Stimulated activated CD4-positive, alpha-beta T cell treated with anti-CD3 and anti-CD28 coated beads, Interleukin-15, amount 100 ng/mL, for 24 hours (primary cell): ENCODE measurements around the gene ZNF516.
"Not testable (repeated sequence)": the region's sequence is repeated elsewhere in the genome, so short reads cannot be mapped to it uniquely, and the experiment has no call there.

Source experiments
- DNase-seq: peaks from one replicate; pipeline ENCODE4 v3.0.0-alpha.2; 2020

ZNF516 gene

GRCh38 chr18:76495006-76495370 lies at the start of gene ZNF516:
TSS of gene ZNF516 (minus strand) at chr18:76495242. CDS start at chr18:76443054, 52,188 bp downstream.
- DNase-seq, result peak; percentile 43

- no peak for DNase-seq
These were observed 43.8 kb upstream of the ZNF516 start for GRCh38 chr18:76538846-76539245.

- DNase-seq, result no peak
These were observed 42.6 kb upstream of the ZNF516 start for GRCh38 chr18:76537621-76538020.

- DNase-seq, result not testable (repeated sequence)
These were observed 41.6 kb upstream of the ZNF516 start for GRCh38 chr18:76536593-76536992.

GRCh38 chr18:76532875-76533274 lies 37.8 kb upstream of the ZNF516 start:
- no peak for DNase-seq

GRCh38 chr18:76530846-76531245 lies 35.8 kb upstream of the ZNF516 start:
- DNase-seq, result no peak

- no peak for DNase-seq
These were observed 35.3 kb upstream of the ZNF516 start for GRCh38 chr18:76530391-76530790.

GRCh38 chr18:76529433-76529811 lies 34.4 kb upstream of the ZNF516 start:
- no peak for DNase-seq

- peak; percentile 11 for DNase-seq
These were observed 33.7 kb upstream of the ZNF516 start for GRCh38 chr18:76528477-76529432.

GRCh38 chr18:76525911-76526310 lies 30.9 kb upstream of the ZNF516 start:
- DNase-seq, result no peak

GRCh38 chr18:76524900-76525698 lies 30.1 kb upstream of the ZNF516 start:
- no peak for DNase-seq

GRCh38 chr18:76524477-76524876 lies 29.4 kb upstream of the ZNF516 start:
- DNase-seq, result no peak

GRCh38 chr18:76522551-76522950 lies 27.5 kb upstream of the ZNF516 start:
- no peak for DNase-seq

GRCh38 chr18:76522122-76522503 lies 27.1 kb upstream of the ZNF516 start:
- DNase-seq, result no peak

- DNase-seq, result no peak
These were observed 26.5 kb upstream of the ZNF516 start for GRCh38 chr18:76521417-76522121.

- DNase-seq, result no peak
These were observed 24.0 kb upstream of the ZNF516 start for GRCh38 chr18:76518860-76519538.

GRCh38 chr18:76518123-76518859 lies 23.2 kb upstream of the ZNF516 start:
- peak; percentile 24 for DNase-seq

- no peak for DNase-seq
These were observed 20.5 kb upstream of the ZNF516 start for GRCh38 chr18:76515576-76515975.

GRCh38 chr18:76514573-76514972 lies 19.5 kb upstream of the ZNF516 start:
- DNase-seq, result no peak

GRCh38 chr18:76507830-76508385 lies 12.9 kb upstream of the ZNF516 start:
- no peak for DNase-seq

GRCh38 chr18:76506974-76507764 lies 12.1 kb upstream of the ZNF516 start:
- DNase-seq, result no peak
